ENCODE results near the gene CHSY1. TPM values are rescaled to one million over a fixed set of nuclear protein-coding genes. Genes with fewer than 3 reads are reported as not detected.
A peak's percentile ranks its signal among the peaks of the same experiment; 100 is the strongest.

Gene CHSY1
- total RNA-seq, 2 experiments from 2014 or later: 34.8 to 36.3 TPM

DNA sequence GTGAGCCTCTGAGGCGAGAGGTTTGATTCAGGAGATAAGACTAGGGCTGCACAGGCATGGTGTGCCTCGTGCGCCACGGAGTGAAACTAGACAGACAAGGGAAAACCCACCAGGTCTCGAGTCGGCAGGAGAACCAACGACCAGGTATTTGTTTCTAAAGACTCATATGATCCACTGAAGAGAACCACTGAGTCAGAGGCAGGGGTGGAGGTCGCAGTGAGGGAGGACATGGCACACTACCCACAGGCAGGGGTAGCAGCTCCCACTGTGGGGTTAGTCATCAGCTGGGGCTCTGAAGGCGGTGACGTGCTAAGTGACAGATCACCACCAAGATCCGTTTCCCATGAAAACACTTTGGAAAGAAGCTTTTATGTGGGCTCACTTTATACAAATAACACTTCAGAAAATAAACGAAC is 45.7 kb downstream of the CHSY1 start:
- Mint-ChIP-seq H3K27ac (peak overlapping the region; percentile 91), H3K9me3 (no peaks in the 10 kb centered on the region), H3K4me3 (peak overlapping the region; percentile 65), H3K4me1 (ENCODE audit: low read depth) (peaks cover 86% of the 10 kb centered on the region), H3K36me3 (peaks cover 10% of the 10 kb centered on the region), H3K27me3 (no peaks in the 10 kb centered on the region)
- POLR2A ChIA-PET: interaction anchor here (0.6 to 2.7 kb wide), 9 partner anchors 13 to 78 kb away, joined by 3 to 44 read pairs (median 6); partner anchors contain the start of gene CHSY1
- intact Hi-C loops (cut with micrococcal nuclease): loop anchor here (1.0 to 10.0 kb wide), 8 partner anchors 18 to 1381 kb away; no protein-coding TSS in a partner anchor
- CTCF ChIA-PET: interaction anchor here (0.9 to 1.9 kb wide), 5 partner anchors 23 to 856 kb away, joined by 3 to 6 read pairs (median 5); no protein-coding TSS in a partner anchor
- DNase-seq: peak; percentile 93

DNA sequence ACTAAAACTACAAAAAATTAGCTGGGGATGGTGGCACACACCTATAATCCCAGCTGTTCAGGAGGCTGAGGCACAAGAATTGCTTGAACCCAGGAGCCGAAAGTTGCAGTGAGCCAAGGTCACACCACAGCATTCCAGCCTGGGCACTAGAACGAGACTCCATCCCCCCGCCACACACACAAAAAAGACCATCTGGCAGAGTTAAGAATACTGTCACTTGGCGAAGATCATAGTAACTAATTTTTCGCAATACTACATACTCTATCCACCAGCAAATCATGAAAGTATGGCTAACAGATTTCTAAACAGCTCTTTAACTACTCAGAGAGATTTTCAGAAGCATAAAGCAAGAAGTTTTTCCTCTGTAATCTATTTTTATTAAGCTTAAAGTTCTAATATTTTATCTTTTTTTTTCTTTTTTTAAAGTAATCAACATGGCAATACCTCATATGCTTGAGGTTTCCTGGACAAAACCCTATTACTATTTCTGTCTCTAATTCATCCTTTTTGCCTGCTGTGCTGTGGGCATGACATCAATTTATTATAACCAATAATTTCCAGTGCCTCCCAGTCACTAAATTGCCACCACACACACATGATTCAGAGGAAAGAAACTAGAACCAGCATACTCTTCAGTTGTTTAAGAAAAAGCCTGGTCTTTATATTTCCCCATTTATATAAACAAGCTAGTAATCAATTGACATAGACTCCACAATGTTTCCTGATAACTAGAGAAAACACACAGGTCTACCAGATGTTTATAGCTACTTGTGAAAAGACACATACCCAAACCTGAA is 46.9 kb downstream of the CHSY1 start:
- no peaks in the 10 kb centered on the region for H3K9me3 Mint-ChIP-seq
- DNase-seq: no peak
- H3K27ac Mint-ChIP-seq: peak overlapping the region; percentile 91
- peaks cover 87% of the 10 kb centered on the region for H3K4me1 Mint-ChIP-seq (ENCODE audit: low read depth)
- H3K27me3 Mint-ChIP-seq: no peaks in the 10 kb centered on the region
- POLR2A ChIA-PET: interaction anchor here (0.6 to 2.7 kb wide), 14 partner anchors 10 to 356 kb away, joined by 3 to 44 read pairs (median 4); partner anchors contain the start of gene CHSY1
- peak overlapping the region; percentile 65 for H3K4me3 Mint-ChIP-seq
- intact Hi-C loops (cut with micrococcal nuclease): loop anchor here (5.0 to 10.0 kb wide), 3 partner anchors 608 to 1380 kb away; partner anchors contain the start of gene ADAMTS17
- CTCF ChIA-PET: interaction anchor here (0.7 to 1.9 kb wide), 10 partner anchors 8 to 855 kb away, joined by 3 to 6 read pairs (median 4); no protein-coding TSS in a partner anchor
- peaks cover 12% of the 10 kb centered on the region for H3K36me3 Mint-ChIP-seq

DNA sequence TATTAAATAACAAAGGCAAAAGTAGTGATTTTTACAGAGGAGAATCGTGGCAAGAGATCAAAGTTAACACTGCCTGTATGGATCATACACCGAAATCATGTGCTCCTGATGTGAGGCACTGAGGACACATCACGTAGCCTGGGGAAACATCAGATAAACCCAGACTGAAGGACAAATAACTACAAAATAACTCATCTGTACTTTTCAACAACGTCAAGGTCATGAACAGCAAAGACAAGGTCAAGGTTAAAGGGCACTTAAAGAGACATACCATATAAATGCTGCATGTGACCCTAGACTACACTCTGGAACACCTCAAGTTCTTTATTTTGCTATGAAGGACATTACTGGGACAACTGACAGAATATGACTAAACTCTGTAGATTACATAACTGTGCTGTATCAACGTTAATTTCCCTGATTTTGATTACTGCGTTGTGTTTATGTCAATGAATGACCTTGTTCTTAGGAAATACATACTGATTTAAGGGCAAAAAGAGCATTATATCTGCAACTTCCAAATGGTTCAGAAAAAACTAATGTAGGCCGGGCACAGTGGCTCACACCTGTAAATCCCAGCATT is 48.1 kb downstream of the CHSY1 start:
- peaks cover 9% of the 10 kb centered on the region for H3K36me3 Mint-ChIP-seq
- H3K9me3 Mint-ChIP-seq: no peaks in the 10 kb centered on the region
- peak overlapping the region; percentile 80 for H3K27ac Mint-ChIP-seq
- ChIA-PET CTCF (interaction anchor here (1.6 kb wide), 1 partner anchor 15 kb away, joined by 6 read pairs; no protein-coding TSS in a partner anchor), POLR2A (interaction anchor here (1.4 kb wide), 1 partner anchor 46 kb away, joined by 6 read pairs; no protein-coding TSS in a partner anchor)
- peaks cover 87% of the 10 kb centered on the region for H3K4me1 Mint-ChIP-seq (ENCODE audit: low read depth)
- H3K4me3 Mint-ChIP-seq: no peak overlapping the region
- intact Hi-C loops (cut with micrococcal nuclease): loop anchor here (5.0 to 10.0 kb wide), 2 partner anchors 861 to 1379 kb away; partner anchors contain the start of gene ADAMTS17
- DNase-seq: no peak
- H3K27me3 Mint-ChIP-seq: no peaks in the 10 kb centered on the region

- peak overlapping the region; percentile 80 for H3K27ac Mint-ChIP-seq
- ChIA-PET POLR2A (no interaction called here), CTCF (no interaction called here)
- no peak overlapping the region for H3K4me3 Mint-ChIP-seq
- peaks cover 91% of the 10 kb centered on the region for H3K4me1 Mint-ChIP-seq (ENCODE audit: low read depth)
- intact Hi-C loops (cut with micrococcal nuclease): loop anchor here (5.0 to 10.0 kb wide), 2 partner anchors 861 to 1378 kb away; partner anchors contain the start of gene ADAMTS17
- no peaks in the 10 kb centered on the region for H3K9me3 Mint-ChIP-seq
- H3K36me3 Mint-ChIP-seq: peaks cover 9% of the 10 kb centered on the region
- no peak for DNase-seq
- no peaks in the 10 kb centered on the region for H3K27me3 Mint-ChIP-seq
These were observed 48.7 kb downstream of the CHSY1 start for GRCh38 chr15:101203029-101203573.

GRCh38 chr15:101201411-101202174 is 50.3 kb downstream of the CHSY1 start:
- Mint-ChIP-seq H3K36me3 (peaks cover 5% of the 10 kb centered on the region), H3K27ac (peak overlapping the region; percentile 57), H3K27me3 (no peaks in the 10 kb centered on the region), H3K4me1 (ENCODE audit: low read depth) (peaks cover 83% of the 10 kb centered on the region), H3K9me3 (no peaks in the 10 kb centered on the region), H3K4me3 (no peak overlapping the region)
- peak; percentile 56 for DNase-seq
- intact Hi-C loops (cut with micrococcal nuclease): loop anchor here (5.0 to 10.0 kb wide), 2 partner anchors 859 to 1377 kb away; partner anchors contain the start of gene ADAMTS17
- ChIA-PET POLR2A (interaction anchor here (0.5 to 1.3 kb wide), 5 partner anchors 13 to 50 kb away, joined by 3 to 4 read pairs (median 3); partner anchors contain the start of gene CHSY1), CTCF (interaction anchor here (1.0 kb wide), 1 partner anchor 48 kb away, joined by 4 read pairs; no protein-coding TSS in a partner anchor)

GRCh38 chr15:101200181-101200580 is 51.7 kb downstream of the CHSY1 start:
- Mint-ChIP-seq H3K27ac (peak overlapping the region; percentile 89), H3K27me3 (no peaks in the 10 kb centered on the region), H3K4me1 (ENCODE audit: low read depth) (peaks cover 84% of the 10 kb centered on the region), H3K4me3 (peak overlapping the region; percentile 6), H3K9me3 (no peaks in the 10 kb centered on the region), H3K36me3 (peaks cover 2% of the 10 kb centered on the region)
- intact Hi-C loops (cut with micrococcal nuclease): loop anchor here (5.0 to 10.0 kb wide), 2 partner anchors 858 to 1375 kb away; partner anchors contain the start of gene ADAMTS17
- POLR2A ChIA-PET: interaction anchor here (0.8 kb wide), 1 partner anchor 12 kb away, joined by 4 read pairs; no protein-coding TSS in a partner anchor
- no peak for DNase-seq
- CTCF ChIA-PET: no interaction called here

DNA sequence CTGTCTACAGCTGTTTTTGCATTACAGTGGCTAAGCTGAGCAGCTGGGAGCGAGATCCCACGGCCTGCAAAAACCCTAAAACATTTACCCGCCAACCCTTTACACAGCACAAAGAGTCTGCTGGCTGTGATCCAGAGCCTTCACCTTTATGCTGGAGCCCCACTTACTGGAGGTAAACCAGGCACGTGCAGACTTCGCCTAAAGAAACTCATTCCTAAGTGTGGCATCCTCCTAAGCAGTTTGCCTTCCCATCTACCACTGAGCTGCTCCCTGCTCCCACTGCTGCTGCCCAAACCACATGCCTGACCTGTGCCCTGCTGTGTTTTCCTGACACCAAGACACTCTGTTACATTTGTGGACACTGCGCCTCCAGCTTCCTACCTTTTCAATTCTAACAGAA is 53.0 kb downstream of the CHSY1 start:
- peaks cover 2% of the 10 kb centered on the region for H3K36me3 Mint-ChIP-seq
- intact Hi-C loops (cut with micrococcal nuclease): loop anchor here (1.0 kb wide), 4 partner anchors 10 to 71 kb away; no protein-coding TSS in a partner anchor
- no peaks in the 10 kb centered on the region for H3K27me3 Mint-ChIP-seq
- CTCF ChIA-PET: interaction anchor here (0.7 to 0.8 kb wide), 2 partner anchors 11 to 46 kb away, joined by 3 read pairs; no protein-coding TSS in a partner anchor
- no peaks in the 10 kb centered on the region for H3K9me3 Mint-ChIP-seq
- no peak for DNase-seq
- H3K4me1 Mint-ChIP-seq (ENCODE audit: low read depth): peaks cover 84% of the 10 kb centered on the region
- POLR2A ChIA-PET: interaction anchor here (1.1 to 1.5 kb wide), 3 partner anchors 9 to 39 kb away, joined by 3 to 6 read pairs (median 5); no protein-coding TSS in a partner anchor
- H3K4me3 Mint-ChIP-seq: peak overlapping the region; percentile 6
- peak overlapping the region; percentile 89 for H3K27ac Mint-ChIP-seq

- H3K27me3 Mint-ChIP-seq: no peaks in the 10 kb centered on the region
- intact Hi-C loops (cut with micrococcal nuclease): no loop called here
- H3K9me3 Mint-ChIP-seq: no peaks in the 10 kb centered on the region
- peaks cover 84% of the 10 kb centered on the region for H3K4me1 Mint-ChIP-seq (ENCODE audit: low read depth)
- H3K4me3 Mint-ChIP-seq: no peak overlapping the region
- H3K27ac Mint-ChIP-seq: peak overlapping the region; percentile 89
- CTCF ChIA-PET: interaction anchor here (0.8 to 1.3 kb wide), 3 partner anchors 7 to 60 kb away, joined by 3 read pairs; no protein-coding TSS in a partner anchor
- POLR2A ChIA-PET: interaction anchor here (1.0 to 1.5 kb wide), 3 partner anchors 8 to 41 kb away, joined by 3 to 6 read pairs (median 5); no protein-coding TSS in a partner anchor
- H3K36me3 Mint-ChIP-seq: peaks cover 2% of the 10 kb centered on the region
- DNase-seq: no peak
These were observed 53.7 kb downstream of the CHSY1 start for GRCh38 chr15:101198031-101198575.

DNA sequence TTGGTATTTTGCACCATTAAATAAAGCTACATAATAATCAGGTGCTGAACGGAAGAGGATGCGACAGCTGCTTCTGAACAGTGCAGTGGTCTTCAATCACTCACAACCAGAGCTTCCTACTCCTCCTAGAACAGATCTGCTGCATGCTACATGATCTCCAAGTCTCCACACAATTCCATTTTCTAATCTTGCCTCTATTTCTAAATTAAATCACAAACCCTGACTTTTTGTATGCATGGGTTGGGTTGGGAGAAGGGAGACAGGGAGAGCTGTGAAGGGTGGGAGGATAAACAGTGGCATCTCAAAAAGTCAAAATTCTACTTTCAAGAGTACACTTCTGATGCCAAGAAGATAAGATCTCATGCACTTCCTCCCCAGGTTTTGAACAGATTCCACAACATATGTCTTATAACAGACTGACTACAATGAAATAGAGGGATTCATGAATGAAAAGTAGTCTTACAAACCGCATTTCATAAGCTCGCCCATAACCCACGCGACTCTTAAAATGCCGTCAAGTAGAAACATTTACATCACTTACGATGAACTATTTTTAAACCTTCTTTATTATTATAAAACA is 57.2 kb downstream of the CHSY1 start:
- Mint-ChIP-seq H3K27ac (no peak overlapping the region), H3K4me3 (no peak overlapping the region), H3K27me3 (no peaks in the 10 kb centered on the region), H3K4me1 (ENCODE audit: low read depth) (peaks cover 87% of the 10 kb centered on the region), H3K36me3 (peaks cover 4% of the 10 kb centered on the region), H3K9me3 (no peaks in the 10 kb centered on the region)
- POLR2A ChIA-PET: interaction anchor here (1.1 to 1.5 kb wide), 2 partner anchors 11 to 57 kb away, joined by 3 to 4 read pairs; no protein-coding TSS in a partner anchor
- CTCF ChIA-PET: interaction anchor here (1.1 to 1.3 kb wide), 2 partner anchors 9 to 179 kb away, joined by 3 to 4 read pairs; no protein-coding TSS in a partner anchor
- no peak for DNase-seq
- intact Hi-C loops (cut with micrococcal nuclease): no loop called here

Data from activated CD4-positive, alpha-beta memory T cell treated with anti-CD3 and anti-CD28 coated beads for 36 hours (primary cell).